RCC 7860 (cell line): ENCODE data around the gene OTOP3.
"Not testable (repeated sequence)": the region's sequence is repeated elsewhere in the genome, so short reads cannot be mapped to it uniquely, and the experiment has no call there.

ENCODE experiments used
- DNase-seq: peaks from one replicate; pipeline ENCODE4 v3.0.0-alpha.2; 2015; ENCODE audit warnings: low spot score
- FAIRE-seq: peaks from 2 replicates; lab custom pipeline; 2012; peaks lifted over from hg19 to GRCh38; lab: Jason Lieb, UNC

The OTOP3 gene, protein sequence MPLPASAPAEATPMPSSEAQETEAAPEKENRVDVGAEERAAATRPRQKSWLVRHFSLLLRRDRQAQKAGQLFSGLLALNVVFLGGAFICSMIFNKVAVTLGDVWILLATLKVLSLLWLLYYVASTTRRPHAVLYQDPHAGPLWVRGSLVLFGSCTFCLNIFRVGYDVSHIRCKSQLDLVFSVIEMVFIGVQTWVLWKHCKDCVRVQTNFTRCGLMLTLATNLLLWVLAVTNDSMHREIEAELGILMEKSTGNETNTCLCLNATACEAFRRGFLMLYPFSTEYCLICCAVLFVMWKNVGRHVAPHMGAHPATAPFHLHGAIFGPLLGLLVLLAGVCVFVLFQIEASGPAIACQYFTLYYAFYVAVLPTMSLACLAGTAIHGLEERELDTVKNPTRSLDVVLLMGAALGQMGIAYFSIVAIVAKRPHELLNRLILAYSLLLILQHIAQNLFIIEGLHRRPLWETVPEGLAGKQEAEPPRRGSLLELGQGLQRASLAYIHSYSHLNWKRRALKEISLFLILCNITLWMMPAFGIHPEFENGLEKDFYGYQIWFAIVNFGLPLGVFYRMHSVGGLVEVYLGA

DNA sequence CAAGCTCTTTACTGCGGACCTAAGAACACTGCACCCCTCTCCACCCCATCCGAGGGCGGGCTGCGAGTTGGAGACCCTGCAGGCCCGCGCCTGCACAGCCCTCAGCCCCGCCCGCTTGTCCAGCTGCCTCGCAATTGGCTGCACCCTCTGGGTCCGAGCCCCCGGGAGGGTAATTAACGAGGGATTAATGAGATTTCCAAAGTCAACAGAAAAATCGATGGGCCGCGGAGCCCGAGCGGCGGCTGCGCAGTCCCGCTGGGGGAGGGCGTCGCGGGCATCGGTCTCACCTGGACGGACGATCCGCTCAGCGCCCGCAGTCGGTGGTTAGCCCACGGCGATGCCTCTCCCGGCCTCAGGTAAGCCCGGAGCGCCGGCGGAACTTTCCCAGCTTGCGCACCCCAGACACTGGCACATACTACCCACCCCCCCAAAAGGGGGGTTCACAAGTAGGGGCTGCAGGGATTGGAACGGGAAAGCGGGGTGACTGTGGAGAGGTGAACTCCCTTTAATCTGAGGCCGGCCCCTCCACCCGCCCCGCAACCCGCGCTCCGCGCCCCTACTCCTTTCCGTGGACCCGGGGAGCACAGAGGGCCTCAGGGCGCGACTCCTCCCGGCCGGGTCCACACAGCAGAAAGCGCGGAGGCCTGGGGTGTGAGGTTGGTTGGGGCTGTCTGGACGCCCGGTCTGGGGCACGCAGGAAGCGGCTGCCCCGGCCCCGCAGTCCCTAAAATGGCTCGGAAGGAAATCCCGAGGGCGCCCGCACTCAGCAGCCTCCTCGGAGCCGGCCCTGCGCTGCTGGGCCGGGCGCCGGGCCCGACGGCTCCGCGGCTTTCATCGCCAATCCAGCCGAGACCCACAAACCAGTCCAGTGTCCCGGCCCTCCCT lies at the start of gene OTOP3:
Gene OTOP3 (plus strand): TSS at position 314 of the 885 bp plus-strand sequence. CDS start 24 bp downstream, at position 338.
- DNase-seq (no peak), FAIRE-seq (no peak)

DNA sequence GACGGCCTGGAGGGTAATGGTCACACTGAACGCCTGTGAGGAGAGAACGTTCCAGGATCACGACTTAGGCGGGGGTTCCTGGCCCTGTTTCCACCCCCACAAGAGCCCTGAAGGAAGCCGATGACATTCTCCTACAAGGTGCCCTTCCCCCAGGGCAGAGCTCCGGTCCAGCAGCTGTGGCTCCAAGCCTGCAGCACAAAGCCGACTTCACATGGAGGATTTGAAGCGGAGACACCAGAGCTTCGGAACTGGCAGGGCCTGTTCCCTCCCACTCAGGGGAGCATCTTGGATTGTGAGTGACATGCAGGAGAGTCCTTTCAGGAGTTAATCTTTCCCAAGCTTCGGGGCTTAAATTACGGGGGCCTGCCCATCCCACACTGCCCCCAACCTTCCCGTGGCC lies 47.2 kb upstream of the OTOP3 start:
- FAIRE-seq (no peak), DNase-seq (no peak)

DNA sequence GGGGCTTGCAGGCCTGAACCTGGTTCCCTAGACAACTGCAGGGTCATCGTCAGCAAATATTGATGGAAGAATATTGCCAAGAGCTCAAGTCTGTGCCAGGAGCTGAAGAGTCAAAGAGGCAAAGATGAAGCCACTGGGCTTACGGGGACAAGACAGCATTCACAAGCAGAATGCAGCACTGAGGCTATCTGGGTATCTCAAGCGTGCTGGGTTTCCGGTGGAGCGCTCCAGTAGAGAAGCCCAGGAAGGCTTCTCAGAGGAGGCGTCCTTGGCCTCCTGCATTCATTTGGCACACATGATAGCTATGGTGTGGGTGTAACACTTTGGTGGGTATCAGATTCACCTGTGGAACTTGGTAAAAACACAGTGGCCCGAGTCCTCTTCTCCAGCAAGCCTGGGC lies 45.1 kb upstream of the OTOP3 start:
- DNase-seq (no peak), FAIRE-seq (no peak)

DNA sequence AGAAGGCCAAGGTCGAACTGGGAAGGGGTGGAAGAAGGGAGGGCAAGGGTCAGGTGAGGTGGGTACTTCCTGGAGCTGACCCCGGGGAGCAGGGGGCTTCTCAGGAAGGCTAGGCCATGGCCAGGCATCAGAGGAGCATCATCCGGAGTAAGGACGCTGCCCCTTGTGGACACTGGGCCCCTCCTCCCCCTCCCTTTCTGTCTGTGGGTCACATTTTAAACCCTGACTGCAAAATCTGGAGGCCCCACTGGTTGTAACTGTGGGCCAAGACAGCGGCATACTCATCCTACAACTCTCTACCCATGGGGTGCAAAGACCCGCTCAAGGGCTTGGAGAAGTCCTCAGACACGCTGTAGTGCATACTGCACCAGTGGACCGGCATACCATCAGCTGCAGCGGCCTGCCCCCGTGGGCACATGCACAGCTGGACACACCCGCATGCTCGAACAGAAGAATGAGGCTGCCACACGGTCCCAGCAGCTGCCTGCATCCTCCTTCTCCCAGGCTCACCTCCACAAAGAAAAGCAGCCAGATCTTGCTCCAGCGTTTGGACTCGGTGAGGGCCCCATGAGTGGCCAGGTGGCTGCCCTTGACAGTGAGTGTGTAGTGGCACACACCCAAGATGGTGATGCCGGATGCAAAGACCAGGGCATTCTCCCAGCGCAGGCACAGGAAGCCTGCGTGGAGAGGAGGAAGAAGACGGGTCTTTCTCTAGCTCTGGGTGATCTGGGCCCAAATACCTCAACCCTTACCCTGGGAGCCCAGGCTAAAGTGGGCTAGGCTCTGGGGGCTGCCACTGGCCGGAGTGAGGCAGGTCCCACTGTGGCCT lies 43.5 kb upstream of the OTOP3 start:
- DNase-seq (no peak), FAIRE-seq (no peak)

DNA sequence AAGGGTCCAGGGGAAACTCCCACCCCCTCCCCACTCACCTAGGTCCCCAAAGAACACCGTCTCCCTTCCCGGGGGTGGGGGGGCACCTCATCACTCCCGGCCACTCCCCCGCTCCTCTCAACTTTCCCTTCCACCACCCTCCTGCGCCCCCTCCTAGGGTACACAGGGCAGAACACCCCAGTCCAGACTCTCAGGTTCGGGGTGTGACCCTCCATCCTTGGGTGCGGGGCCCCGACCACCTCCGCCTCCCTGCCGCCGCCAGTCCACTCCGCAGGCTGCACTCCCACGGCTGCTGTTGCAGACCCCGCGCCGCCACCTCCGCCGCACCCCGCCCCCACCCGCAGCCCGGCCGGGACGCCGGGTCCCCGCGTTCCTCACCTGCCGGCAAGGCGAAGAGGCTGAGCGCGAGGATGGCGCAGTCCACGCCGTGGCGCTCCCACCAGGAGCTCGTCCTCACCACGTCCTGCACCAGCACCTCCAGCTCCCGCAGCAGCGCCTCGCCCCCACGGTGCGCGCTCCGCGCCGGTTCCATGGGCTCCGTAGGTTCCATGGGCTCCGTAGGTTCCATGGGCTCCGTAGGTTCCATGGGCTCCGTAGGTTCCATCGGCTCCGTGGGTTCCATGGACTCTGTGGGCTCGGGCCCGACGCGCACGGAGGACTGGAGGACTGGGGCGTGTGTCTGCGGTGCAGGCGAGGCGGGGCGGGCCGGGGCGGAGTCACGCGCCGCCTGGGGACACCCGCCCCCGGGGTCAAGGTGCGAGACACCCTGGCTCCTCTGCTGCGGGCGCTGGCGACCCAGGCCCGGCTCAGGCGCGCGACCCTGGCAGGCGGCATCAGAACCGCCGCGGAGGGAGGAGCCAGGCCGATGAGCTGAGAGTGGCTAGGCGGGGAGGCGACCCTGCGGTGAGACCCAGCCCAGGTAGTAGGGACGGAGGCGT lies 42.5 kb upstream of the OTOP3 start, which contains the start of gene FADS6:
Gene FADS6 (minus strand): TSS at position 660 of the 938 bp plus-strand sequence. CDS start 38 bp downstream, at position 622.
- DNase-seq: no peak
- no peak for FAIRE-seq

DNA sequence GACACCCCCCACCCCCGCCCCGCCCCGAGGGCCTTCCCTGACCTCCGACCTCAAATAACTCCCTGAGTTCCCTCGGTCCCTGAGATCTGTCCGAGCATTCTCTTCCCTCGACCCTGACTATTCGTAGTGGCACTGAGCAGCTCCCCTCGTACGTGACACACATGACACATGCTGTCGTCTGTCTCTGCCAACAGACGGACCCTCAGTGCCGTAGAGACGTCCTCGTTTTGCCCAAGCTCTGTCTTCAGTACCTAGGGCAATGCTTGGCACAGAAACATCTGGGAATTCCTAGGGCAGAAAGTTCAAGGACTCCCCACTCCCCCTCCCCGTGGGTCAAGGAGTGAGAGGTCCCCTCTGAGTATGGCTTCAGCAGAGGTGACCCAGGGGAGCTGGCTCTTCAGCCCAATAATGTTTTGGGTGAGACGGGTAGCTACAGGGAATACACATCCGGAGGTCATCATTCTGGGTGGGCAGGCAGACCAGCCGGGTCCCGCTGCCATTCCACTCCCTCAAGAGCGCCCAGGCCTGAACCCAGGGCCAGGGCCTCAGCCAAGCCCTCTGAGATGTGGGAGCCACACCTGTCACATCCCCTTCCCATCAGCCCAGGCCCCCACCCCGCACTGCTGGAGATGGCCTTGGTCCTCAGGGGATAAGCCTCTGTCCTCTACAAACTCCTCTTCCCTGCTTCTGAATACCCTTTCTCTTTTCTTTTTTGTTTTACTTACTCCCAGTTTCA lies 41.6 kb upstream of the OTOP3 start:
- FAIRE-seq (no peak), DNase-seq (no peak)

DNA sequence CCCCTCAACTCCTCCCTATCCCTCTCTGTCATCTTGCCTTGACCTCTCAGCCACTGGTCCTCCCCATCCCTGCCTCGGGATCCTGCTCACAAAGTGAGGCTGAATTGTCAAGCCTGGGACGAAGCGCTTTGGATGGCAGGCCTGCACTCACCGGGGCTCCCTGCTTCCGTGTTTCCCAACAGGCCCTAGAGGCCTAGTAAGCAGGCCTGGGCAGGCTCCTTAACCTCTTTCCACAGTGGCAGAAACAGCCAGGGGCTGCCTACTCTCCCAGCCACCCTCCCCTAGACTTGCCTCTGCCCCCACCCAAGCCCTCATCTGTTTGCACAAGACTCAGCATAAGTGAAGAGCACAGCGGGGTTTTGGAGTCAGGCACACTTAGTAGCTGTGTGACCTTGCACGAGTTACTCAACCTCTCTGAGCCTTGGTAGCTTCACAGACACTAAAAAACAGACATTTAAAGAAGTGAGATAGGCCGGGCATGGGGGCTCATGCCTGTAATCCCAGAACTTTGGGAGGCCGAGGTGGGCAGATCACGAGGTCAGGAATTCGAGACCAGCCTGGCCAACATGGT lies 37.2 kb upstream of the OTOP3 start:
- no peak for FAIRE-seq
- DNase-seq: no peak

DNA sequence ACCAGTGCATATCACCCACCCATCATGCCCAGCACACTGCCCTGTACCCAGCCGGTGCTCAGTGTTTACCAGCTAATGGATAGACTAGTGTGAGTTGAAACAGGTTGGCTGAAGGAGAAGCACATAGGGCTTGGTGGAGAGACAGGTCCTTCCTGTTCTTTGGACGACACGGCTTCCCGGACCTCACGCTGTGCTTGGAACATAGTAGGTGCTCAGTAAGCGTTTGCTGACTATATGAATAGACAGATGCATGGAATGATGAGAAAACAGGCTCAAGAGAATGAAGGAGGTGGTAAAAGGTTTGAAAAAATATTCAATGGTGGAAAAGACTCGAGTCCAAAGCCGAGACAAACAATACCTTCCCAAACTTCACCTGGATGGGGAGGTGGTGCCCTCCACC lies 35.5 kb upstream of the OTOP3 start:
- no peak for FAIRE-seq
- DNase-seq: no peak

DNA sequence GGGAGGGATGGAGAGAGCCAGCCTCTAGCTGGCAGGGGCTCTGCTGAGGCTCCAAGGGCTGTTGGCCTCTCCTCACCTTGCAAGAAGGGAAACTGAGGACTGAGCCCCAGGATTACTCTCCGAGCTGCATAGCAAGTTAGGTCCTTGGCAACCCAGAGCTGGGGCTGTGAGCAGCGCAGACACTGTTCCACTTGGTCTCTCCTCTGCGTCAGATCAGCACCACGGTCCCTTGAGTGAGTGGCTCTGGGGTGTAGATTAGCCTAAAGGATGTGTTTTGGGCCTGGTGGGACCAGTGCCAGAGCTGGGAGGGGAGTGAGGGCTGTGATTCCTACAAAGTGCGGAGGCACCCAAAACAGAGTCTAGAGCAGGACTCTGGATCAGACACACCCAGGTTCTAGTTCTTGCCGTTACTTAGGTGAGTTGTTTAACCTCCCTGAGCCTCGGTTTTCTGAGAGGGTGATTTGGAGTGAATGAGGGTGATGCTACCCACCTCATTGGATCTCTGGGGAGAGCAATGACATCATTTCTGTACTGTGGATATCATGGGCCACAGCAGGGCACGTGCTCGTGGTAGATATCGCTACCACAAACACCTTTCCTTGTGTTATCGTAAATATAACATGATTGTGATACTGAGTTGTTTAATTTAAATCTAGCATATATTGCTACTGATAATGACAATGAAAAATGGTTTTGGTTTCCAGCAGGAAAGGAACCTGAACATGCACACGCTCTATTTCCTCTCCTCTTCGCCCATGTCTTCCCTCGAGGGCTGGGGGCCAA lies 34.2 kb upstream of the OTOP3 start:
- DNase-seq (no peak), FAIRE-seq (no peak)

DNA sequence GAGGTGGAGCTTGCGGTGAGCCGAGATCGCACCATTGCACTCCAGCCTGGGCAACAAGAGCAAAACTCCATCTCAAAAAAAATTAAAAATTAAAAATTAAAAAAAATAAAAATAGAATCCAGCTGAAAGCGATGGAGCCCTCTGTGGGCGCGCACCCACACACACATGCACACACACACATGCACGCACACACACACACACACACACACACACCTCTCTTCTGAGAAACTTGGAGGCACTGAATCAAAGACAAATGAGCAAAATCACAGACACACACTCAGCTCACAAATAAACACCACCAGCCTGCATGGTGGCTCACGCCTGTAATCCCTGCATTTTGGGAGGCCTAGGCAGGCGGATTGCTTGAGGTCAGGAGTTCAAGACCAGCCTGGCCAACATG lies 32.7 kb upstream of the OTOP3 start:
- no peak for FAIRE-seq
- DNase-seq: no peak

DNA sequence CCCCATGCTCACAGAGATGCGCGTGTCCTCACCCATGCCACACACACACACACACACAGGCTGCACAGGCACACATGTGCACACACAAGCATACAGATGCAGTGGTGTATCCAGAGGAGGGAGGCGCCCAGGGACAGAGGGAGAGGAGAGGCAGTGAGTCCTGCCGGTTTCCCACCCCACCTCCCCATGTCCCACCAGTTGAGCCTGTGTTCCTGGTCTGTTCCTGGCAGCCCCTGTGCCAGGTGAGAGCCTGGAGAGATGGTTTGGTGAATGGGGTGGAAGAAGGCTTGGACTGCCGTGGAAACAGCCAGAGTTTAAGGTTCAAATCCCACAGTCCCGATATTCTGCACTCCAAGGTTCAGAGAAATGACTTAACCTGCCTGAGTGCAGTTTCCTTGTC lies 32.0 kb upstream of the OTOP3 start:
- FAIRE-seq: no peak
- DNase-seq: no peak

DNA sequence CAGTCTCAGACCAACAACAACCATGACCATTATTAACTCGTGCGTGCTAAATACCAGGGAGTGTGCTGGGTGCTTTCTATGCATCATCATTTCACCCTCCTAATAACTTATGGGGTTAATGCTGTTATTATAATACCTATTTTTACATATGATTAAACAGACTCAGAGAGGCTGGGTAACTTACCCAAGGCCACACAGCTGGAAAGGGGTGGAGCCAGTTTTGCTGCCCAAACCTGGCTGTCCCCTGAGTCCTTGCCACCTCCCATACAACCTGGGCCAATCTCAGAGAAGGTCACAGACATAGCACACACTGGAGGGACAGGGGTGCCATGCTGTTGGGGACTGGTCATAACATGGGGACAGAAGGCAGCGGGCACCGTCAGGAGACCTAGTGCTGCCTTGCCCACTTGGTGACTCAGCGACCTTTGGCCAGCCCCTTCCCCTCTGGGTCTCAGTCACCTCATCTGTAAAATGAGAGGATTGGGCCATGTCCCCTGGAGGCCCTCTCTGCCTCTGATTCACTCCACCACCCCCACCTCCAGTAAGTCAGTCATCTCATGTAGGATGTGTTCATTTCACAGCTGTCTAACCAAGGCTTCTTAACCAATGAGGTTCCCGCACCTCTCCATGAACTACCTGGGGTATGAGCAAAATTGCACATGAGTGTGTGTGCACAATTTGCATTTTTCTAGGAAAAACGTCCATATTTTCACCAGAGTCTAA lies 30.9 kb upstream of the OTOP3 start:
- DNase-seq (no peak), FAIRE-seq (no peak)

DNA sequence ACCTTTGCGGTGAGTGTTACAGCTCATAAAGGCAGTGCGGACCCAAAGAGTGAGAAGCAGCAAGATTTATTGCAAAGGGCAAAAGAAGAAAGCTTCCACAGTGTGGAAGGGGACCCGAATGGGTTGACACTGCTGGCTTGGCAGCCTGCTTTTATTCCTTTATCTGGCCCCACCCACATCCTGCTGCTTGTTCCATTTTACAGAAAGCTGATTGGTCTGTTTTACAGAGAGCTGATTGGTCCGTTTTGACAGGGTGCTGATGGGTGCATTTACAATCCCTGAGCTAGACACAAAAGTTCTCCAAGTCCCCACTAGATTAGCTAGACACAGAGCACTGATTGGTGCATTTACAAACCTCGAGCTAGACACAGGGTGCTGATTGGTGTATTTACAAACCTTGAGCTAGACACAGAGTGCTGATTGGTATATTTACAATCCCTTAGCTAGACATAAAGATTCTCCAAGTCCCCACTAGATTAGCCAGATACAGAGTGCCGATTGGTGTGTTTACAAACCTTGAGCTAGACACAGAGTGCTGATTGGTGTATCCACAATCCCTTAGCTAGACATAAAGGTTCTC lies 29.4 kb upstream of the OTOP3 start:
- not testable (repeated sequence) for FAIRE-seq, DNase-seq

DNA sequence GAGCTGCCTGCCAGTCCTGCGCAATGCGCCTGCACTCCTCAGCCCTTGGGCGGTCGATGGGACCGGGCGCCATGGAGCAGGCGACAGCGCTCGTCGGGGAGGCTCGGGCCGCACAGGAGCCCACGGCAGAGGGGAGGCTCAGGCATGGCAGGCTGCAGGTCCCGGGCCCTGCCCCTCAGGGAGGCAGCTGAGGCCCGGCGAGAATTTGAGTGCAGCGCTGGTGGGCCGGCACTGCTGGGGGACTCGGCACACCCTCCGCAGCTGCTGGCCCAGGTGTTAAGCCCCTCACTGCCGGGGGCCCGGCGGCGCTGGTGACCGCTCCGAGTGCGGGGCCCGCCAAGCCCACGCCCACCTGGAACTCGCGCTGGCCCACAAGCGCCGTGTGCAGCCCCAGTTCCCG lies 28.7 kb upstream of the OTOP3 start:
- no peak for FAIRE-seq
- no peak for DNase-seq

DNA sequence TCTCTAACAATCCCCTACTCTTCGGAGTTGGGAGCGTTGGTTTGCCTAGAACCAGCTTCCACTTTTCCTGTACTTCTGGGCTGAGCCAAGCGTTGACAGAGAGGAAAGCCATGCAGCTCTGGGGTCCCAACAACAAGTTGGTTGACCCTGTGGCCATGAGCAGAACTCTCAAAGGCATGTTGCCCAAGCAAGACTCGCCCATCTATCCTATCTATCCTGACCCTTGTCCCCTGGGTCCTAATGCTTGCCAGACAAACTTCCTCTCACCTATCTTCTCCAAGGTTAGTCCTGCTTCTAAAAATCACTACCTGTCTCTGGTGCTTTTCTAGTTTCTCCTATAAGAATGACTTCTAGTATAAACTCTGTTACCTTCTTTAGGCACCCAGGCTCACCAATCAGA lies 26.6 kb upstream of the OTOP3 start:
- not testable (repeated sequence) for DNase-seq, FAIRE-seq

DNA sequence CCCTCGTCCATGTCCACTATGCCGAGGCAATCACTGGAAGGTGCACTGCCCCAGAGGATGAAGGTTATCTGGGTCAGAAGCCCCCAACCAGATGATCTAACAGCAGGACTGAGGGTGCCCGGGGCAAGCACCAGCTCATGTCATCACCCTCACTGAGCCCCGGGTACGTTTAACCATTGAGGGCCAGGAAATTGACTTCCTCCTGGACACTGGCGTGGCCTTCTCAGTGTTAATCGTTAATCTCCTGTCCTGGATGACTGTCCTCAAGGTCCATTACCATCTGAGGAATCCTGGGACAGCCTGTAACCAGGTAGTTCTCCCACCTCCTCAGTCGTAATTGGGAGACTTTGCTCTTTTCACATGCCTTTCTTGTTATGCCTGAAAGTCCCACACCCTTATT lies 24.3 kb upstream of the OTOP3 start:
- not testable (repeated sequence) for FAIRE-seq, DNase-seq
